NCI-H226 (cell line): ENCODE data around the gene EVC2.

Experiments used
- DNase-seq: peaks from one replicate; pipeline ENCODE4 v3.0.0-alpha.2; 2015

The EVC2 gene

GRCh38 chr4:5561286-5561685, 147.1 kb downstream of the EVC2 start:
- DNase-seq: no peak

GRCh38 chr4:5558502-5558901, 149.9 kb downstream of the EVC2 start:
- DNase-seq: no peak

DNA sequence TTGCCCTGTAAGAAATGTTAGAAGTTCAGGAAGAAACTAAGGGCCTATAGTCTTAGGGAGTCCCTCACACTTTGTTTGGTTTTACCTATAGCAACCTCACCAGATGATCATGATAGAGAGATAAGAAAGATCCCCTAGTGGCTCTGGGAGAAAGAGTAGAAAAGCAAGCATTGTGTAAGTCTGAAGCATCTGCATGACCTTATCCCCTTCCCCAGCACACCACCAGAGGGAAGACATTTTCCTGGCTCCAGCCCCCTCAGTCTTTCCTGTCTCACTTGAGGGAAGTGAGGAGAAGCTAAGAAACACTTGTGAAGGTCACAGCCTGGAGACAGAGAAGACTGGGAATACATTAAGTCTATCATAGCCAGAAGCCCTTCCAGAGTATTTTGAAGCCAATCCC, 154.0 kb downstream of the EVC2 start:
- no peak for DNase-seq

DNA sequence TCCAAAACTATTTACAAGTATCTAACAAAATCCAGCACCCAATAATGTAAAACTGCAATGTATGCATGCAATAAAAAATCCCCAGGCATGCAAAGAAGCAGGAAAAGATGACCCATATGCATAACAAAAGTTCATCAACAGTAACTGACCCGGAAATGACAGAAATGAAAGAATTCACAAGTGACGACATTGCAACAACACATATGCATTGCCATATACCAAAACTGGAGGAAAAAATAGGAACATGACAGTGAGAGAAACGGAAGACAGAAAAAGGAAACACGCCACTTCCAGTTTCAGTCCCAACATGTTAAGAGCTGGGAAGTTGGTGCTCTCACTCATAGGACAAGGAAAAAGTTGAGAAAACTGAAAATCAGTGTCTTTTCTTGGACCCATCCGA, 154.6 kb downstream of the EVC2 start:
- no peak for DNase-seq

- no peak for DNase-seq
Measured at GRCh38 chr4:5552451-5552850, 155.9 kb downstream of the EVC2 start.

GRCh38 chr4:5547651-5548249, 160.6 kb downstream of the EVC2 start:
- no peak for DNase-seq

DNA sequence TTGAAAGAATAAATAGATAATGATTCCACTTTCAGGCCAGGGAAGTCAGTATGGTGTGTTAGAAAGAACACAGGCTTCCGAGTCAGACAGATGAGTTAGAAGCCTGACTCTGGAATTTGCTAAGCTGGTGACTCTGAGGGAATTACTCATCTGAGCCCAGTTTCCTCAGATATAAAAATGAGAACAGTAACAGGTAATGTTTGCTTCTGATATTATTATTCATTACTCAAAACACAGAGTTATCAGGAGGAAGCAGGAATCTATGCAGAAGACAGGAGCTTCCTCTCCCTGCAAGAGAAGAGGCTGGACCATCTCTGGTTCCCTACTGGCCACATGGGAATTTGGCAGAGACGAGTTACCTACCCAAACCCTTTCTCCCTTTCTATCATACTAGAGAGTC, 163.1 kb downstream of the EVC2 start:
- no peak for DNase-seq

DNA sequence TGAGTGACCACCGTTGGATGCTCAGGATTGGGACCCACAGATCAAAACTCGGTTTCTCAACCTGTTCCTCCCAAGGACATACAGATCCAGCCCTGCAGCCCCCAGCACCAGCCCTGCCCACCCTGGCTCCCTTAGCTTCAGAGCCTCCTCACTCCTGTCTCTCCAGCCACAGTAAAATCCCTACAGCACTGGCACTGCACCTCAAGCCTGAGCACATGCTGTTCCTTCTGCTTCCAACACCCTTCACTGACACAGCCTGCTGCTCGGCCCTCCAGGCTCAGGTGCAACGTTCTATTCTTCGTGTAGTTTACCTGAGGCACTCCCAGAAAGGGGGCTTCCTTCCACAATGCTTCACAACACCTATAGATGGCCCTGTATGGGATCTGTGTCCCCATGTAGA, 163.6 kb downstream of the EVC2 start:
- no peak for DNase-seq

GRCh38 chr4:5543681-5544080, 164.7 kb downstream of the EVC2 start:
- no peak for DNase-seq

DNA sequence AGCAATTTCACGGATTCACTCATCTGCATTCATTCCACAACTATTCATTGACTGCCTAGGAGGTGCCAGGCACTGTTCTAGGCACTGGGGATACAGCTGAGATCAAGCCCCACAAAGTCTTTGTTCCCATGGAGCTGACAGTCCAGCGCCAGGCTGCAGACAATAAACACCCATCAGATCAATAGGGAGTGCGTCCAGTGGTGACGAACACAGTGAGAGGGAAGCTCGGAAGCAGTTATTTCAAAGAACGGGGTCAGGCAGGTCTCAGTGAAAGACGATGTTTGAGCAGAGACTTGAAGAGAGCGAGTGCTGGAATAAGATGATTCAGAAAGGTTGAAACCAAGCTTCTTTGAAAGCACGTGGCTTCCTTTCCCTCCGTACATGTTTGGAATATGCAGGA, 167.2 kb downstream of the EVC2 start:
- no peak for DNase-seq

- no peak for DNase-seq
Measured at GRCh38 chr4:5539584-5539983, 168.8 kb downstream of the EVC2 start.

- no peak for DNase-seq
Measured at GRCh38 chr4:5532100-5532499, 176.3 kb downstream of the EVC2 start.

DNA sequence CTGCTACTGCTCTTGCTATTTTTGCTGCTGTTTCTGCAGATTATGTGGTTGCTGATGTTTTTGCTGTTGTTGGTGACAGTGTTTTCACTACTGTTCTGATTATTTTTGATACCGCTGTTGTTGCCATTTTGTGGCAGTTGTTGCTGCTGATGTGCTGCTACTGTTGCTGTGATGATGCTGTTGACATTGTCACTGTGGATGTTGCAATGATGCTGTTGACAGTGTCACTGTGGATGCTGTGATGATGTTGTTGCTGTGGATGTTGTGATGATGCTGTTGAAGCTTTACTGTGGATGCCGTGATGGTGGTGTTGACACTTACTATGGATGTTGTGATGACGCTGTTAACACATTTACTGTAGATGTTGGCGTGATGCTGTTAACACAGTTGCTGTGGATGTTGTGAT, 180.3 kb downstream of the EVC2 start:
- DNase-seq: no peak

- no peak for DNase-seq
Measured at GRCh38 chr4:5527211-5527610, 181.1 kb downstream of the EVC2 start.

- no peak for DNase-seq
Measured at GRCh38 chr4:5526080-5526846, 182.1 kb downstream of the EVC2 start.

DNA sequence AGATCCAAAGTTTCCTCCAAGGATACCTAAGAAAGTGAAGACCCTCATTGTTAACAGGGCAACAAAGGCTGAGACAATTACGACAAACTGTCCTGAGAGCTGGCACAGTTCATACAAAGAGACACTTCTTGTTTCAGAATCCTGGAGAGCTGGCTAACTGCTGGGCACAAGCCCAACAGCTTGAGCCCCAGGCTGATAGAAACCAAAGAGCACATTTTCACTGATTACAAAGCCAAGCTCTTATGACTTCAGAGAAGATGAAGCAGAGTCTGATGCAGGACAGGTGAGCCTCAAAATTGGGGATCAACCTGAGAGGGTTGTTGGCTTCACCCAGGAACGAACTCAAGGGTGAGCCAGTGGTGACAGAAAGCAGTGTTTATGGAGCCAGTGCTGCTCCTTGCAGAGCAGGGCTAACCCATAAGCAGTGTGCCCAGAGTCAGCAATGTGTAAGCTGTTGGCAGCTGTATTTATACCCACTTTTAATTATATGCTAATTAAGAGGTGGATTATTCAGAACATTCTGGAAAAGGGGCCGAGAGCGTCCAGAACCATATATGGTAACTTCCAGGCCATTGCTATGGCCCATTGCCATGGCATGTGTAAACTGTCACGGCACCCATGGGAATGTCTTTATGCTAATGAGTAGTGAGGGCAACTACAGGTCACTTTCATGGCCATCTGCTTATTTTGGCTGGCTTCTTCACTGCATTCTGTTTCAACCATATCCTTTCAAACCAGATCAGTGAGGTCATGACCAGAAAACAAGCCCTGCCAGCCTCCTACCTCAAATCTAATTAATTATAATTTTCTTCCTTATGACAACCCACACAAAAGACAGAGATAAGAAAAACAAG, 183.7 kb downstream of the EVC2 start:
- DNase-seq: no peak

DNA sequence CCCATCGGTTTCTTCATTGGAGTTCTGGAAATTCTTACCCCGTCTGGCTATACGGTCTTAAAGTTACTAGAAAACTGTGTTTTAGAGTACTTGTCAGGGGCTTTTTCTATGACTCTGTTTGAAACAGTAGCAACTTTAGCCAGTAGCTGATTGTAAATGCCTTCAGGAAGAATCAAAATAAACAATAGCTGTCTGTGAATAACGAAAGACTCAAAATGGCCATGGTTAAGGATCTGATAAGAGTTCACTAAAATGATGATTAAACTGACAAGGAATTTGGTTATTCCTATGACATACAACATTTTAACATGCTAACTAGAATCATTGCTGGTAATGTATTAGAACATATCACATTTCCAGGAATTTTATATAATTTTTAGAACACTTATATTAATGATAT, 191.0 kb downstream of the EVC2 start:
- no peak for DNase-seq

- DNase-seq: no peak
Measured at GRCh38 chr4:5515646-5516045, 192.7 kb downstream of the EVC2 start.
